GM21526 (cell line): ENCODE results near the gene CEP112.

ENCODE experiments used
- ATAC-seq: cut with Tn5 transposase; IDR thresholded peaks from one replicate; pipeline ENCODE4 v1.9.1; 2021; ENCODE audit warnings: moderate library complexity; ENCODE audit not compliant: unreplicated experiment, low FRiP score

The CEP112 gene

DNA sequence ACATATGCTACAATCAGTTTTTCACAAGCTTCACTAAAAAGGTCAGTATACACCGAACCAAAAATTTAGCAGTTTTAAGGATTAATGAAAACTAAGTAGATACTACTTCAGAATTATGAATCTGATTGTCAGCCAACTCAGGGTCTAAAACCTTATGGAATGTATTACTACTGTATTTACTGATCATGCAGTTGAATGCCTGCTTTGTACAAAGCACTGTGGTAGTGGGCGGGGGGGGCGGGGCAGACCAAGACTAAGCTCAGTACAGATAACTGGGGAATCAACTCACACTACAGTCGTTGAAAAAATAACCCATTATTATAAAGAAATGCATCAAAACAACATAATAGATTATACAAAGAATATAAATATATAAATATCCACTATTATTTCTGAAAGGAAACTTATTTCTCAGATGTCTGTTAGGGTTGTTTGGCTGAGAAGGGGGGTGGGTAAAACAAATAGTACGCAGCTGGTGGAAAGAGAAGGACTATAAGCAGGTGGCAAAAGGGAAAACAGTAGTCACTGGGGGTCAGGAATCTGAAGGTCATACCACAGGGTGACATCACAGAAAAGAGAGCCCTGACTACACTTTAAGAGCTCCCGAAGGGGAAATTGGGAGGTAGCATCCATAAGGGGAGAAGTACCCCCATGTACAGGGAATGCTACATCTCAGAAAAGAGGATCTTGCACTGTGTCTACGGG is 521.1 kb downstream of the CEP112 start:
- no peak for ATAC-seq

DNA sequence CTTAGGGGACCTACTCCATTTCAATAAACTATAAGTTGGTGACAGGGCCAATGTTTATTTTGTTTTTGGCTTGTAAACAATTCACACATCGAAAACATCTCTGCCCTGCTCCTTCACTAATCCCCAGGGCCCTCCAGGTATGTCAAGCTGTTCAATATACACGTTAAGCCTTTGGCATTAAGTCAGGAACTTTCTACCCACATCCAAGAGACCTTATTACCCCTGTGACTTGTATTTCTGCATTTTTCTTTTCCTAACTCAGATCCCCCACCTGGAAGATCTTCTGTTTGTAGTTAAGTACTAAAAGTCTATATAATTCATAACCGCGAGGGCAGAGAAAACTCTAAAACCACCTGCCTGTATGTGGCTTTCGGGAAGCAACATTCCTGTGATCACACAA is 523.7 kb downstream of the CEP112 start:
- ATAC-seq = no peak

DNA sequence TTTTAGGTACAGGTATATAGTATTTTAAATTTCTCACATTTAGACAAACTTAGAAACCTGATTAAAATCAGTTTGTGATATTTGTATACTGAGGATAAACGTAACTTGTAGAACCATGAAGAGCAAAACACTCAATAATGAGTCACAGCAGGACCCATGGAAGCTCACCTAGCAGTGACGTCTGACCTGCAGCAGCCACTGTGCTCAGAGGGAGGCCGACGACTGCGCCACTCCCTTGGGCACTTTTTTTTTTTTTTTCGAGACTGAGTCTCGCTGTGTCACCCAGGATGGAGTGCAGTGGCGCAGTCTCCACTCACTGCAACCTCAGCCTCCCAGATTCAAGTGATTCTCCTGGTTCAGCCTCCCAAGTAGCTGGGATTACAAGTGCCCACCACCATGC is 524.3 kb downstream of the CEP112 start:
- ATAC-seq = no peak

DNA sequence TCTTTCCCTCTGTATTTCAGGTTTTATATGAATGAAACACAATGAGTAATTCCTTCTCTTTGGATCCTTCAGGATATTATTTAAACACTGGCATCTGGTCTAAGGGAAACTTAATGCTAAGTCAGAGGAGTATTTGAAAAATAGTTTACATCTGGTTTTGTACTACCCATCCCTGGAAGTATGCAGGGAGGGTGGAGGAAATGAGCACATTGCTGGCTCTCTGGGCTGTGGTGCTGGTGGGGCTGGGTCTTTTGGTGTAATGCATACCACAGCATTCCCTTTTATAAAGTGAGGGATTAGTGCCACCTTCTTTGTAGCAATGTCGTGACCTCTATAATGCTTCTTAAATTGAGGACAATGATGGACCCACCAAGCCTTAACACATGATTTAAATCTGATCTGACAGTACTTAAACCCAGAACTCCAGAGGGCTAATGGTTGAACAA is 525.0 kb downstream of the CEP112 start:
- ATAC-seq = no peak

DNA sequence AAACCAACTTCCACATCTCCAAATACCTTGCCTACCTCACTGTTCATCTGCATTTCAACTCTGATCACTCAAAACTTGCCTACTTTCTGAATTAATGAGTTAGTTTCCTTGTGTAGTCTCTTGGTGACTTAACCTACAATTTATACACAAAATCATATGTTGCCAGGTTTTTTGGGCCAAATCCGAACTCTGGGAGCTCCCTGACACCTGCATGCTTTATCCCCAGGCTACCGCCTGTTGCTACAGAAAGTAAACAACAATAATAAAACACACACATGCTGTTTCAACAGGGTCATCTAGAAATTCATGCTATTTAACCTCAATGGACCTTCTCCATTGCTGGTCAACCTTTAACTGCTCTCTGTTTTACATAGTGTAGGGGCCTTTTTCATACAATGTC is 526.0 kb downstream of the CEP112 start:
- ATAC-seq = no peak

DNA sequence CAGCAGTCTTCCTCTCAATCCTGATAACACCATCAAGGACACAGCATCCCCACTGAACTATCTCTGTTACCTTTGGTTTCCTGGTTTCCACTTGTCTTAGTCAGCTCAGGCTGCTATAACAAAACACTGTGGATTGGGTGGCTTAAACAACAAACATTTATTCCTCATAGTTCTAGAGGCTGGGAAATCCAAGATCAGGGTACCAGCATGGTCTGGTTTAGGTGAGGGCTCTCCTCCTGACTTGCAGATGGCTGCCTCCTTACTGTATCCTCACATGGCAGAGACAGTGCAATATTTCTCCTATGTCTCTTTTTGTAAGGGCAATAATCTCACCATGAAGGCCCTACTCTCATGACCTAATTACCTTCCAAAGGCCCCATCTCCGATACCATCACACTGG is 527.2 kb downstream of the CEP112 start:
- no peak for ATAC-seq

DNA sequence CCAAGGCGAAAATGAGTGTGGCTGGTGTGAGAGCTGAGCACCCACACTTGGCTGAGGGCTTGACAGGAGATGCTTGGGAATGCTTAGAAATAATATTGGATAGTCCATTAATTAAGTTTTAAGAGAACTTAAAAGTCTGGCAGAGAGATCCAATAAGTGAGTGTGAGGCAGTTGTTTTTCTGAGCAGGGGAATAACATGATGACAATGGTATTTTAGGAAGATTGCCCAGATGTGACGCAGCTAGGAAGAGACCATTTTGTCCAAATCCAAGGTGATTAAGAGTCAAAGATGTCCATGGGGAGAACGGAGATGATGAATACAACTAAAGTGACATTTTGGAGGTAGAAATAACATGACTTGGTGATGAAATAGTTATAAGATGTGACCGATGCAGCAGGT is 527.7 kb downstream of the CEP112 start:
- no peak for ATAC-seq

DNA sequence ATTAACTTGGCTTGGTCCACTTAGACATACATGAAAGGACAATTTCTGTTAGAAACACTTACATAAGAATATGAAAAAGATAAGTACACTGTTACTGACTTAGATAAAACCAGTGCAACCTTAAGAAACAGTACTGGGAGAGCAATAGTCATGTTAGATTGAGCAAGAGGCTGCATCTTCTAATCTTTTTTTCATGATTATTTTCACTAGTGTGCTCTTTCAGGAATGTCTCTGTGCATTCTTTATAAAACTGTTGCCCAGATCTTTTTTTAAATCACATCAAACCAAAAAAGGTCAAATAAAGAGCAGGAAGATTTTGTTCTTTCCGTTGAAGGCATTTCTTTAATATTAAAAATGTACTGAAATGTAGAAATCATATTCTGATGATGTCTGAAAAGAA is 529.7 kb downstream of the CEP112 start:
- no peak for ATAC-seq

DNA sequence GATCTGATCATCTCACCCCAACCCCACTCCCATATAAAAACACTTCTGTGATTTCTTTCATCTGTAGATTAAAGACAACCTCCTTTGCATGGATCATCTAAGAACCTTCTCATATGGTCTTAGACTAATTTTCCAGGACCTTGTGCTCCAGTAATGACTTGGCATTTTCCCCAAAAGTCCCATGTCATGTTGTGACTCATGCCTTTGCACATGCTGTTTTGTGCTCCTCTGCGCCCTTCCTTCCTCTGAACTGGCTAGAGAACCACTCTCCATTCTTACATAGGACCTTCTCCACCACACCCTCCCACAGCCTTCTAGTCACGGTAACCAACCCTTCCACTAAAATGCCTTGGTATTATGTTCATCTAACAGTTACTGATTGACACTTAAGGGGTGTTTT is 531.0 kb downstream of the CEP112 start:
- no peak for ATAC-seq

DNA sequence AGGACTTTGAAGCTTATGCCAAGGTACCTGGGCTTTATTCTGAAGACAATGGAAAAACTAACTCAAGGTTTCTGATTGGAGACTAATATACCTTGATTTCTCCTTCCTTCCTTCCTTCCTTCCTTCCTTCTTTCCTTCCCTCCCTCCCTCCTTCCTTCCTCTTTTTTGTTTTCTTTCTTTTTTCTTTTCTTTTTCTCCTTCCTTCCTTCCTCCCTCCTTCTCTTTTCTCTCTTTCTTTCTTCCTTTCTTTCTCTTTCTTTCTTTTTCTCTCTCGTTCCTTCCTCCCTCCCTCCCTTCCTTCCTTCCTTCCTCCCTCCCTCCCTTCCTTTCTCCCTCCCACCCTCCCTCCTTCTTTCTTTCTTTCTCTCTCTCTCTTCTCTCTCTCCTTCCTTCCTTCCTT is 531.9 kb downstream of the CEP112 start:
- ATAC-seq = no peak

DNA sequence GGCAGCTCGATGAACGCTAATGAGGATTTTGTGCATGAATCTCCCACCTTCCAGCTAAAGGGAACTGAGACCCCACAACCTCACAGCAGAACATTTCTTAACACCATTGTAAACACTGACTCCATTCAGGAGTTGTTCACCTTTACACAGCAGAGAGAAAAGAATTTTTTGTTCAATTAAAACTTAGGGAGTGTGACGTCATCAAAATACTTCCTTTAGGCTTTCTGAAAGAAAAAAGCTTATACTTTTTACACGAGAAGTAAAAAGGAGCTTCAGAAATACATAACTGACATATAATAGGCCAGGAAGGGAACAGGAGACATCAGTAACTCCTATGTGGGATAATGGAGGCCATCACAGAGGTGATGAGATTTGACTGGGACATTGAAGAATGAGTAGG is 532.4 kb downstream of the CEP112 start:
- ATAC-seq = no peak

DNA sequence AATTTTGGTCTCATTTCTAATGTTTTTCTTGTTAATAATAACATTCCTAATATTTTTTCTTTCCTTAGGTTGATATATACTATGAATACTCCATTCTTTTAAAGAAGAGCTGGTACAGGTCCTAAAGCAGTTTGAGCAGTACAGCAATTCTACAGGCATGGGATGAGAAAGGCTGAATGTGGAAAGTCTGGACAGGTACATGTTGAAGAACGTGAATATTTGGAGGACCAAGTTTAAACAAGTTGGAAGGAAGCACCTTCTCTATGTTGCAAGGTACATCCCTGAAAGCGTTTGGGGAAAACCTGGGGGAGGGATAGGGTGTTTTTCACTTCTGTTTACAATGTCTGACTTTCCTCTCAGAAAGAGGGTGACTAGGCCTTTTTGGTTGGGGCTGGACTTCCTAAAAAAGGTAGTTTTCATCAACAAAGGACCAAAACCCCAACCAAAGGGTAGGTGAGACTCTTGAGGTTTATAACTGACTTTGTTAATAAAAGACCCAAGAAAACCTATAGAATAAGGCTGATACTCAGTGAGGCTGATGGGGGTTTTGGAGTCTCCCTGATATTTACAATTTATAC is 534.6 kb downstream of the CEP112 start:
- no peak for ATAC-seq

DNA sequence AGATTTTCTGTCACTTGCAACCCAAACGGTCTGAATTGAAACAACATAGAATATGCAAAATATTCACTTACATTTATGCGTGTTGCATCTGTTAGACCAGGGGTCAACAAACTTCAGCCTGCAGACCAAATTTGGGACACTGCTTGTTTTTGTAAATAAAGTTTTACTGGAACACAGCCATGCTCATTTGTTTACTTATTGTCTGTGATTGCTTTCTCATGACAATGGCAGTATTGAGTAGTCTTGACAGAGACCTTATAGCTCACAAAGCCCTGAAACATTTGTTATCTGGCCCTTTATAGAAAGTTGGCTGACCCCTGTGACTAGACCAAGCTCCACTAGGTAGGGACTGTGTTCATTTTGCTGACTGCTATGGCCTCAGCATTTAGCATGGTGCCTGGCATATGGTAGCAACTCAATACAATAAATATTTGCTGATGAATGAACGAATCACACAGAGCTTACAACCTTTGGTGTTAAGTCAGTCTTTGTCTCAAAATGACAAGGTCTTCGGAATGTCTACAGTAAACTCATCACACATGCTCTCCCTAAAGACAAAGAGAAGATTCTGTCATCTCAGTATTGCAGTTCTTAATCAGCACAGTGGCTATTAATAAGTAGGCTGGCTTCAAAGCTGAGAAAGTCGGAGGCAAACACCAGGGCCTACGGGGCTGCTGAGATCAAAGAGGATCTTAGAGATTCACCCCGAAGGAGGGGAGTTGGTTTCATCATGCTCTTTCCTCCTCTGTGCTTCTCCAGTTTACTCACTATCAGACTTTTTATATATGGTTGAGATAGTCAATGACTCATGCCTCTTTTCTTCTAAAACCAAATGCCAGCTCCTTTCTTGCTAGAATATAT is 535.3 kb downstream of the CEP112 start:
- ATAC-seq = no peak

DNA sequence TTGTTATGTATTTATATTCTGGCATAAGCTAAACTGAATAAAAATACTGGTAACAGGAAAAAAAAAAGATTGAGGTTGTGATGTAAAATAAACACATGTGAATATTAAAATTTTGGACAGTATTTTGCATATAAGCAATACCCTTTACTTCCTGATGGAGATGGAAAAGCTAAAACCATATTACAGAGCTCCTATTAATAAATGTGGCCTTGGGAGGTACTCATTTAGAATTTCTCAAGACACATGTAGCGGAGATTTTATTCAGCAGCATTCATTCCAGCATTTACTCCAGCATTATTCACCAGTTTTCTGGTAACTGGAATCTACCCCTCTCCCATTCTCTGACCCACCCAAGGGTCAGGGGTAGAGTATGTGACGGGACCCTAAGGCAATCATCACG is 536.2 kb downstream of the CEP112 start:
- ATAC-seq = no peak

DNA sequence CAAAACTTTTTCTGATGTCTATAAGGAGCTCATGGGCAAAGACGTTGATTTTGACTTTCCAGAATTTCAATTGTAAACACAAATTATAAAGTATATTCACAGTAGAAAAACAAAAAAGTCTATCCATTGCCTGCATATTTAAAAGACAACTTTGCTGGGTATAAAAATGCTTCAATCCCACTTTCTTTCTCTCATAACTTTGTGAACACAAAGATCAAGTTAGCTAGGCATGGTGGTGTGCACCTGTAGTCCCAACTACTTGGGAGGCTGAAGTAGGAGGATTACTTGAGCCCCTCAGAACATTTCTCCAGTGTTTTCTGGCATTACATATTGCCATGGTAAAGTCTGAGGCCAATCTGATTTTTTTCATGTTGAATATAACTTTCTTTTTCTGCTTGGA is 547.4 kb downstream of the CEP112 start:
- no peak for ATAC-seq

DNA sequence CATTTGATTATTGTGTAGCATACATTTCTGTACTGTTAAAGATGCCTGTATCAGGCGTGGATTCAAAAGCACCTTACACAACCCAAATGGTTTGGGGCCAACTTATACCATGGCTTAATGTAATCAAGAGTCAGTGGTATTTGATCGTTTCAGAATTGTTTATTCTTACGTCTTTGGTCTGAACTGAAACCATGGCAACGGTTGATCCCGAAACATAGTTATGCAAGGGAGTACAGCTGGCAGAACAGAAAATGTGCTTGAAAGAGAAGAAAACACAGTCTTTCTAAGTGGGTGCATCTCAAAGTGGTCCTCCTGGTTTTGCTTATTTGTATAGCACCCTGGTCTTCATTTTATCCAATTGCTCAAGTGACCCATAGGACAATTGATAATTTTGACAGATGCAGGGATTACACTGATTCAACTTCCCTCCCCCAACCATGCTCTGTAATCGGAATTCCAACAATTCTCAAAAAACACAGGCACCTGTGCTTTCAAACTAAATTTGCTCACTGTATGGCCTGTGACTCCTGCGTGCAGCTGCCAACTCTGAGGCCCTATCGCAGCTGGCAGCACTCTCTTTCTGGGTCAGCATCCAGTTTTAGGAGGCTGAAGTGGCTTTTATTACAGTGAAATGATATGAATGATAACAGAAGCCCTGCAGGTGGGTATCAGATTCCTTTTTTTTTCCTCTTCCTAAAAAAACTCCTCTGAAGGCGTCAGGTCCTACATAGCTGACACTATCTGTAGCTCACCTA is 553.5 kb downstream of the CEP112 start:
- no peak for ATAC-seq

DNA sequence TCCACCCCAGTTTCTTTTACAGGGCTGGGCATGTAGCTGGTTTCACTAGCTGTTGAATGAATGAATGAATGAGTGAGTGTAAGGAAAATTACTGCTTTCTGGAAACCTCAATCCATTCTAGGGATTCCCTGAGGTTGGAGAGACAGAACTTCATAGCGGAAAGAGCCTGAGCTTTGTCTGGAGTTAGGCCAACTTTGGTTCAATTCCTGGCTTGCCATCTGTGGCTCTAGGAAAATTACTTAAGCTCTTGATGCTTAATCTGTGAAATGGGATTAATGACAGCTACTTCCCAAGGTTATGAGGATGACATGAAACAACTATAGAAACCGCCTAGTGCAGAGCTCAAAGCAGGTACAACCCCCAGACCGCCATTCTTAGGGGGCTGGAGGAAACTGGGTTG is 554.1 kb downstream of the CEP112 start:
- ATAC-seq = no peak

DNA sequence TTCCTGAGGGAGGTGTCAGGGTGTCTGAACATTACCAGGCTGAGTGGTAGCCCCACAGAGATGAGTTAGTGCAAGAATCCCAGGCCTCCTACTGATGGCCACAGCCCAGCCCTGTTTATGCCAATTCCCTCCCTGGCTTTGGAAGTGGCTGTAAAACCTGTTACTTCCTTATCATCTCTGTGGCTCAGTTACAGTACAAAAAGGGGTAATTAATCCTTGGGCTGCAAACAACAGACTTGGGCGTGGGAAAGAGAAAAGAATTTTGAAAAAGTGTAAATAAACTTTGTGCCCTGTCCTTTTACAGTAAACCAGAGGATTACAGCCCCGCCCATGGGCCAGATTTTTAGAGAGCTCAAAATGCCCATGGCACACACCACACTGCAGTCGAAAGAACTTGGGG is 557.4 kb downstream of the CEP112 start:
- no peak for ATAC-seq

DNA sequence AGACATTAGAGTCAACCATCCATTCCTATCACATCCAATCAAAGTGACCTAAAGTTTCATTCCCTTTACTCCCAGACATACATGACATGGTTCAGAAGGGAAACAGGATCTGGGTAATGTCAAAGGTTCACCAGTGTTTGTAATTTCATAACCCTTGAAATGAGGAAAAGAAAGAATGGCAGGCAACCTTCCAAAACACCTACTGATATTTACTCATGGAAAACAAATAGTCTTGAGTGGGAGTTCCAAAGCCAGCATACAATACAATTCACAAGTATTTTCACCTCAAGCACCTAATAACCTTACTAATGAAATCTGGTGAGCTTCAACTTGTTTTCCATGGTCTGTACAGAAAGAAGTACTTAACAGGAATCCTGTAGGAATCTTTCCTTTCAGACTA is 557.9 kb downstream of the CEP112 start:
- ATAC-seq = no peak

DNA sequence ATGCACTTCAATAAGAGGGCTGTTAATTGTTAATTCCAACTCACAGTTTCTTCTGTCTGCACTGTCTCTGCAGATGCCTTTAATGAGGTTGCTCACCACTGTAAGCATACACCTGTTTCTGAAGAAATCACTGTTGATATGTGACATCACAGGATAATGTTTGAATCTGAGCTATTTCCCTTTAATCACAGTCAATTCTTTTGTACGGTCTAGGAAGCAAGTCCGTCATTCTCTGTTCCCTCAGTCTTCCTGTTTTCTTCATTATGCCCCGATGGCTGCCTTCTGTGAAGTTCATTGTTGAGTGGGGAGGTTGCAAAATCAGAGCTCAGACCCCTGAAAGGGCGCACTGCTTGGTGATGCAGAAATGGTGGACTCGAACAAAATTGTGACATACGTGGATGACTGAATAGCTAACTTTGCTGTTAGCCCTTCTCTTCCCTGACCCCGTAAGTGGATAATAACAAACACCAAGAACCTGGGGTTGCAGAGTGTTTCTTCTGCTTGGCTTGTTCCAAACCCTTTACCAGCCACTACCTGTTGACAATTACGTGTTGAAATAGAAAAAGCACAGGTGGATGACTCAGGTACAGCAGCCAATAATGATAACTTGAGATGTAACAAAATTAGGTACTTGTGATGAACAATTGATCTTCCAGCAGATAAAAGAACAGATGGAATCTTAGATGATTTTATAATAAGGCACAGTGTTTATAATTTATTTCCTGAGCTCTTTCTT is 558.6 kb downstream of the CEP112 start:
- no peak for ATAC-seq
